Measurements from ENCODE around the gene HDAC4. TPM values are rescaled to one million over a fixed set of nuclear protein-coding genes. Genes with fewer than 3 reads are reported as not detected.

The HDAC4 gene
- total RNA-seq, 1 experiment from 2014 or later = 32.0 TPM

GRCh38 chr2:239079671-239080294 is 321.0 kb downstream of the HDAC4 start:
- Histone ChIP-seq H3T11ph (ENCODE audit: low read length) (no peak overlapping the region), H3K4ac (ENCODE audit: low read depth, low read length) (no peak overlapping the region), H2BK12ac (ENCODE audit: insufficient read length, low read depth, low read length) (no peak overlapping the region), H3K23me2 (ENCODE audit: insufficient read length, low read depth, low read length, poor library complexity, severe bottlenecking) (no peaks in the 10 kb centered on the region), H3K56ac (ENCODE audit: insufficient read length, low read depth, low read length) (no peak overlapping the region), H4K8ac (replicated peaks; ENCODE audit: insufficient read length, low read depth, low read length) (no peak overlapping the region), H3K23ac (ENCODE audit: insufficient read length, low read depth, low read length) (no peak overlapping the region), H2BK15ac (ENCODE audit: low read depth, low read length) (no peak overlapping the region), H4K91ac (ENCODE audit: insufficient read length, low read depth, low read length) (no peak overlapping the region), H3K4me1 (ENCODE audit: insufficient read depth, low read length) (no peaks in the 10 kb centered on the region), H3K79me1 (ENCODE audit: insufficient read depth, low read depth, low read length, poor library complexity, severe bottlenecking) (no peaks in the 10 kb centered on the region), H3K9me3 (ENCODE audit: control insufficient read depth, low read depth, low read length) (no peaks in the 10 kb centered on the region), H2BK5ac (ENCODE audit: insufficient read length, low read length) (no peak overlapping the region), H2BK120ac (ENCODE audit: low read depth, low read length, poor library complexity, severe bottlenecking) (no peak overlapping the region), H2AFZ (ENCODE audit: low read length) (no peak overlapping the region), H3K27ac (ENCODE audit: insufficient read length, low read depth, low read length) (no peak overlapping the region), H3K4me2 (ENCODE audit: insufficient read depth, insufficient read length, low read length) (no peak overlapping the region), H2BK20ac (ENCODE audit: low read depth, low read length, poor library complexity, severe bottlenecking) (no peak overlapping the region), H2AK5ac (ENCODE audit: insufficient read length, low read length) (no peak overlapping the region), H3K14ac (ENCODE audit: insufficient read depth, low read length) (no peak overlapping the region; the same call in 1 of the 2 replicates), H3K9ac (ENCODE audit: extremely low read depth, insufficient read length, low read length) (no peak overlapping the region), H4K5ac (ENCODE audit: insufficient read length, low read depth, low read length) (no peak overlapping the region), H3K18ac (ENCODE audit: insufficient read length, low read depth, low read length) (no peak overlapping the region), H4K20me1 (ENCODE audit: control insufficient read depth, insufficient read depth, insufficient read length) (no peaks in the 10 kb centered on the region), H3K79me2 (ENCODE audit: insufficient read depth, low read length) (no peaks in the 10 kb centered on the region), H3K27me3 (ENCODE audit: insufficient read depth, low read length) (no peaks in the 10 kb centered on the region)
- Mint-ChIP-seq H3K4me3 (no peak overlapping the region), H3K4me1 (no peaks in the 10 kb centered on the region), H3K27me3 (ENCODE audit: low read depth) (no peaks in the 10 kb centered on the region), H3K9me3 (no peaks in the 10 kb centered on the region), H3K36me3 (ENCODE audit: insufficient read depth in 1 of 3, low read depth in 3 of 3) (peaks cover 5 to 20% (median 9%) of the 10 kb centered on the region in 3 experiments; a peak in 6 of 7 replicates), H3K27ac (no peak overlapping the region)
- no CpG with 5 or more reads among the region's 16 CpGs for WGBS (ENCODE audit: extremely low coverage, insufficient read length, low lambda C conversion rate)
- no peak for TF ChIP-seq CTCF (conservative IDR thresholded peaks at IDR 0.05)
- no peak for DNase-seq
